IMR-90 (cell line): ENCODE measurements around the gene CADM4.

Source experiments
- CHD1 ChIP-seq: IDR thresholded peaks from 2 replicates; pipeline ENCODE4 v1.6.1; 2012; ENCODE audit warnings: low read depth, low read length, improper control_type of control experiment
- CTCF ChIP-seq: conservative IDR thresholded peaks from 2 replicates; pipeline ENCODE4 v1.5.1; 2012; ENCODE audit warnings: mild to moderate bottlenecking, low read depth, low read length, improper control_type of control experiment
- MAFK ChIP-seq: IDR thresholded peaks from 2 replicates; pipeline ENCODE4 v1.6.1; 2012; ENCODE audit warnings: low read depth, low read length, improper control_type of control experiment
- MAZ ChIP-seq: IDR thresholded peaks from 2 replicates; pipeline ENCODE4 v1.6.1; 2012; ENCODE audit warnings: low read depth, mild to moderate bottlenecking, low read length, improper control_type of control experiment, moderate library complexity, borderline replicate concordance
- POLR2A ChIP-seq: IDR thresholded peaks from 2 replicates; pipeline ENCODE4 v1.6.1; 2012; ENCODE audit warnings: mild to moderate bottlenecking, low read depth, low read length
- RCOR1 ChIP-seq: IDR thresholded peaks from 2 replicates; pipeline ENCODE4 v1.6.1; 2012; ENCODE audit warnings: mild to moderate bottlenecking, low read length, improper control_type of control experiment; ENCODE audit not compliant: insufficient replicate concordance

- TF ChIP-seq CTCF (no peak), POLR2A (no peak), MAZ (no peak), CHD1 (no peak), RCOR1 (no peak), MAFK (no peak)
These were observed 48.5 kb upstream of the CADM4 start for GRCh38 chr19:43688059-43688701.
